ENCODE results near the gene TH. TPM values are rescaled to one million over a fixed set of nuclear protein-coding genes. Genes with fewer than 3 reads are reported as not detected.

Gene TH
- polyA plus RNA-seq, 1 donor from 2014 or later, result 3.6 TPM

- no peak overlapping the region for H2AFZ ChIP-seq (ENCODE audit: low read depth, low read length)
- no peak overlapping the region for H3K4me2 ChIP-seq (ENCODE audit: low read length)
- H3F3A ChIP-seq (ENCODE audit: insufficient read depth, low read length, poor library complexity, severe bottlenecking), result no peaks in the 10 kb centered on the region
- no peaks in the 10 kb centered on the region for H3K79me2 ChIP-seq (replicated peaks; ENCODE audit: insufficient read depth, low read length)
- H3K9ac ChIP-seq (ENCODE audit: low read length), result no peak overlapping the region
- no peak for TF ChIP-seq MXI1 (conservative IDR thresholded peaks at IDR 0.05; ENCODE audit: poor library complexity, severe bottlenecking)
- TF ChIP-seq REST (IDR thresholded peaks at IDR 0.05; ENCODE audit: borderline replicate concordance), result no peak
- TF ChIP-seq CTCF (IDR thresholded peaks at IDR 0.05; ENCODE audit: poor library complexity, severe bottlenecking), result no peak
- no peak for TF ChIP-seq EZH2 (IDR thresholded peaks at IDR 0.05; ENCODE audit: borderline replicate concordance, insufficient read depth, low read length, poor library complexity, severe bottlenecking)
- TF ChIP-seq RAD21 (conservative IDR thresholded peaks at IDR 0.05), result no peak
- TF ChIP-seq EP300 (conservative IDR thresholded peaks at IDR 0.05; ENCODE audit: poor library complexity, severe bottlenecking), result no peak
- H3K9me3 ChIP-seq (ENCODE audit: low read length), result no peaks in the 10 kb centered on the region
- no peaks in the 10 kb centered on the region for H4K20me1 ChIP-seq (ENCODE audit: insufficient read depth)
- H3K9me2 ChIP-seq (ENCODE audit: insufficient read depth, low read length), result no peaks in the 10 kb centered on the region
- no peaks in the 10 kb centered on the region for H3K27me3 ChIP-seq (ENCODE audit: insufficient read depth, low read depth, low read length)
- H3K27ac ChIP-seq (ENCODE audit: low read length), result no peak overlapping the region
- H3K36me3 ChIP-seq (ENCODE audit: insufficient read depth, low read length), result no peaks in the 10 kb centered on the region
- H3K4me3 ChIP-seq (ENCODE audit: low read length), result no peak overlapping the region
Observed at GRCh38 chr11:2129699-2130366, 41.8 kb downstream of the TH start.

- Histone ChIP-seq H3K27me3 (ENCODE audit: insufficient read depth, low read depth, low read length) (no peaks in the 10 kb centered on the region), H3K9me3 (ENCODE audit: low read length) (no peaks in the 10 kb centered on the region), H3K4me3 (ENCODE audit: low read length) (no peak overlapping the region), H3K9ac (ENCODE audit: low read length) (no peak overlapping the region), H3K9me2 (ENCODE audit: insufficient read depth, low read length) (no peaks in the 10 kb centered on the region), H3K4me2 (ENCODE audit: low read length) (no peak overlapping the region), H3K36me3 (ENCODE audit: insufficient read depth, low read length) (no peaks in the 10 kb centered on the region), H4K20me1 (ENCODE audit: insufficient read depth) (no peaks in the 10 kb centered on the region), H3F3A (ENCODE audit: insufficient read depth, low read length, poor library complexity, severe bottlenecking) (no peaks in the 10 kb centered on the region), H3K27ac (ENCODE audit: low read length) (no peak overlapping the region), H3K79me2 (replicated peaks; ENCODE audit: insufficient read depth, low read length) (no peaks in the 10 kb centered on the region), H2AFZ (ENCODE audit: low read depth, low read length) (no peak overlapping the region)
- TF ChIP-seq MXI1 (conservative IDR thresholded peaks at IDR 0.05; ENCODE audit: poor library complexity, severe bottlenecking), result no peak
- no peak for TF ChIP-seq POLR2AphosphoS5 (IDR thresholded peaks at IDR 0.05)
- no peak for TF ChIP-seq TAF1 (IDR thresholded peaks at IDR 0.05; ENCODE audit: low read depth)
- no peak for TF ChIP-seq REST (IDR thresholded peaks at IDR 0.05; ENCODE audit: borderline replicate concordance)
- TF ChIP-seq EP300 (conservative IDR thresholded peaks at IDR 0.05; ENCODE audit: poor library complexity, severe bottlenecking), result no peak
- no peak for TF ChIP-seq SMC3 (conservative IDR thresholded peaks at IDR 0.05; ENCODE audit: poor library complexity)
- TF ChIP-seq RAD21 (conservative IDR thresholded peaks at IDR 0.05), result no peak
- no peak for TF ChIP-seq EZH2 (IDR thresholded peaks at IDR 0.05; ENCODE audit: borderline replicate concordance, insufficient read depth, low read length, poor library complexity, severe bottlenecking)
- TF ChIP-seq CTCF (IDR thresholded peaks at IDR 0.05; ENCODE audit: poor library complexity, severe bottlenecking), result no peak
Observed at GRCh38 chr11:2129308-2129698, 42.3 kb downstream of the TH start.
